CD14-positive monocyte (primary cell): ENCODE results near the gene ASH1L. TPM values are rescaled to one million over a fixed set of nuclear protein-coding genes. Genes with fewer than 3 reads are reported as not detected.
A peak's percentile ranks its signal among the peaks of the same experiment; 100 is the strongest.

Source experiments
- DNase-seq, 3 donors: peaks; one replicate each; pipeline ENCODE4 v3.0.0-alpha.2; 2011 to 2022
- H2AFZ ChIP-seq: 2 replicates; pipeline ENCODE4 v1.6.0; 2012; ENCODE audit warnings: mild to moderate bottlenecking, low read depth, low read length, inconsistent platforms; ENCODE audit not compliant: insufficient read depth, poor library complexity, severe bottlenecking
- H3K27ac ChIP-seq, 2 donors: 1 replicate in 1 of 2; 2 replicates in 1 of 2; pipeline ENCODE4 v1.5.1; 2012 to 2013; ENCODE audit warnings: low read length in 2 of 2, control low read depth in 1 of 2, inconsistent platforms in 1 of 2, low read depth in 1 of 2, mild to moderate bottlenecking in 1 of 2
- H3K27me3 ChIP-seq, 2 donors: one replicate each; pipeline versions ENCODE4 v1.6.0 to v1.6.1; 2011 to 2013; ENCODE audit warnings: low read length in 2 of 2; ENCODE audit not compliant: control insufficient read depth in 2 of 2, insufficient read depth in 2 of 2
- H3K36me3 ChIP-seq, 2 donors: replicated peaks in 1 of 2; 1 replicate in 1 of 2; 2 replicates in 1 of 2; pipeline versions ENCODE4 v1.5.1 to v1.6.1; 2012 to 2013; ENCODE audit warnings: low read length in 2 of 2, control low read depth in 1 of 2, inconsistent platforms in 1 of 2, mild to moderate bottlenecking in 1 of 2; ENCODE audit not compliant: insufficient read depth in 2 of 2, control insufficient read depth in 1 of 2
- H3K4me1 ChIP-seq, 2 donors: 1 replicate in 1 of 2; 2 replicates in 1 of 2; pipeline versions ENCODE4 v1.5.1 to v1.6.1; 2012 to 2013; ENCODE audit warnings: low read length in 2 of 2, control low read depth in 1 of 2, inconsistent platforms in 1 of 2, mild to moderate bottlenecking in 1 of 2, moderate library complexity in 1 of 2; ENCODE audit not compliant: insufficient read depth in 2 of 2, control insufficient read depth in 1 of 2
- H3K4me2 ChIP-seq: replicated peaks from 2 replicates; pipeline ENCODE3; 2012; ENCODE audit warnings: low read length, moderate library complexity, mild to moderate bottlenecking; ENCODE audit not compliant: poor library complexity, severe bottlenecking; ENCODE audit errors: extremely low read depth
- H3K4me3 ChIP-seq, 3 experiments: fragments of 200-600 bp in 1 of 3; sonication (generic) in 1 of 3; replicated peaks in 1 of 3; 1 replicate in 2 of 3; 2 replicates in 1 of 3; pipeline ENCODE4 v1.5.1; 2011 to 2013; ENCODE audit warnings: low read length in 3 of 3, mild to moderate bottlenecking in 3 of 3, control low read depth in 2 of 3, low read depth in 2 of 3, inconsistent platforms in 1 of 3, moderate library complexity in 1 of 3
- H3K79me2 ChIP-seq: 2 replicates; pipeline ENCODE4 v1.6.0; 2012; ENCODE audit warnings: mild to moderate bottlenecking, control low read depth, inconsistent platforms, low read length, moderate library complexity; ENCODE audit not compliant: insufficient read depth
- H3K9ac ChIP-seq: 2 replicates; pipeline ENCODE4 v1.6.0; 2017; ENCODE audit warnings: low read length, mild to moderate bottlenecking; ENCODE audit not compliant: insufficient read depth, poor library complexity, severe bottlenecking
- H3K9me3 ChIP-seq, 2 donors: replicated peaks in 1 of 2; 1 replicate in 1 of 2; 2 replicates in 1 of 2; pipeline versions ENCODE4 v1.5.1 to v1.6.1; 2012 to 2013; ENCODE audit warnings: low read length in 2 of 2, control low read depth in 1 of 2; ENCODE audit not compliant: control insufficient read depth in 1 of 2, insufficient read depth in 1 of 2
- H4K20me1 ChIP-seq: 2 replicates; pipeline ENCODE4 v1.6.0; 2012; ENCODE audit warnings: mild to moderate bottlenecking, low read length, control low read depth, moderate library complexity; ENCODE audit not compliant: insufficient read depth
- H3K27ac Mint-ChIP-seq, 7 donors: one replicate each; pipeline ENCODE4 v1.8.0; 2020; ENCODE audit warnings: mild to moderate bottlenecking in 7 of 7, mixed read lengths in 7 of 7, moderate library complexity in 6 of 7, inconsistent platforms in 2 of 7
- H3K27me3 Mint-ChIP-seq, 3 donors: one replicate each; pipeline ENCODE4 v1.8.0; 2021 to 2022; ENCODE audit warnings: low read depth in 3 of 3, mild to moderate bottlenecking in 3 of 3, mixed read lengths in 3 of 3, moderate library complexity in 3 of 3, inconsistent platforms in 1 of 3
- H3K36me3 Mint-ChIP-seq, 2 donors: one replicate each; pipeline ENCODE4 v1.8.0; 2020; ENCODE audit warnings: mixed read lengths in 2 of 2, inconsistent platforms in 1 of 2, mild to moderate bottlenecking in 1 of 2
- H3K4me1 Mint-ChIP-seq: one replicate; pipeline ENCODE4 v1.8.0; 2020; ENCODE audit warnings: mild to moderate bottlenecking, mixed read lengths
- H3K4me3 Mint-ChIP-seq, 2 donors: one replicate each; pipeline ENCODE4 v1.8.0; 2020; ENCODE audit warnings: mild to moderate bottlenecking in 2 of 2, mixed read lengths in 2 of 2, moderate library complexity in 1 of 2
- H3K9me3 Mint-ChIP-seq, 7 donors: one replicate each; pipeline ENCODE4 v1.8.0; 2020 to 2022; ENCODE audit warnings: mixed read lengths in 7 of 7, mild to moderate bottlenecking in 6 of 7, moderate library complexity in 6 of 7, inconsistent platforms in 2 of 7
- CTCF ChIP-seq: fragments of 200-600 bp; IDR thresholded peaks from one replicate; pipeline ENCODE4 v1.8.0; 2022; ENCODE audit warnings: antibody characterized with exemption, mild to moderate bottlenecking
- WGBS: methylation state at CpG from one replicate; pipeline ENCODE4 v1.1.5; 2013; ENCODE audit warnings: missing lambda C conversion rate; ENCODE audit not compliant: insufficient coverage; 5-methylcytosine and 5-hydroxymethylcytosine counted together
- intact Hi-C, 2 donors: fragments of 100-400 bp; cut with micrococcal nuclease; formaldehyde crosslinking; loops; one replicate each; pipeline versions ENCODE4 v1.15.0 to v1.15.1; 2023
- polyA plus RNA-seq, 3 donors: library from polyadenylated mRNA; depleted of rRNA in 1 of 3; unstranded in 2 of 3; stranded (reverse) in 1 of 3; fragments of 300-500 nt in 2 of 3; fragments of >200 nt in 1 of 3; fragmentation: Illumina TruSeq in 2 of 3; gene quantifications; 1 replicate in 2 of 3; 2 replicates in 1 of 3; pipeline ENCODE4 v1.2.3, GENCODE V29; 2012 to 2021

The ASH1L gene
- polyA plus RNA-seq, 3 donors: 2.7 to 21.5 (median 5.6) TPM

- Mint-ChIP-seq H3K4me3 (no peak overlapping the region), H3K4me1 (peaks cover 29% of the 10 kb centered on the region), H3K36me3 (peaks cover 41 to 57% of the 10 kb centered on the region in 2 donors), H3K27me3 (peaks cover 2 to 5% (median 3%) of the 10 kb centered on the region in 3 donors), H3K27ac (no peak overlapping the region), H3K9me3 (peaks cover 0 to 1% (median 0%) of the 10 kb centered on the region in 7 donors)
- no CpG with 5 or more reads among the region's 3 CpGs for WGBS
- H3K9me3 ChIP-seq: no peaks in the 10 kb centered on the region
- intact Hi-C loops: no loop called here
- no peak overlapping the region for H2AFZ ChIP-seq
- no peak for TF ChIP-seq CTCF
- peaks cover 16 to 27% of the 10 kb centered on the region in 2 donors for H3K4me1 ChIP-seq
- H3K27me3 ChIP-seq: no peaks in the 10 kb centered on the region
- H3K4me3 ChIP-seq: no peak overlapping the region
- no peak for DNase-seq
- peaks cover 2 to 43% of the 10 kb centered on the region in 2 donors for H3K36me3 ChIP-seq
- no peak overlapping the region for H3K4me2 ChIP-seq
- H3K27ac ChIP-seq: no peak overlapping the region
- H3K9ac ChIP-seq: no peak overlapping the region
- peaks cover 10% of the 10 kb centered on the region for H4K20me1 ChIP-seq
- H3K79me2 ChIP-seq: peaks cover 5% of the 10 kb centered on the region
These were observed 245.7 kb downstream of the ASH1L start for GRCh38 chr1:155316922-155317321.

- peaks cover 23% of the 10 kb centered on the region for H3K4me1 Mint-ChIP-seq
- Histone ChIP-seq H3K79me2 (peaks cover 35% of the 10 kb centered on the region), H3K36me3 (peaks cover 2 to 35% of the 10 kb centered on the region in 2 donors), H3K4me2 (no peak overlapping the region), H4K20me1 (no peaks in the 10 kb centered on the region), H3K9me3 (no peaks in the 10 kb centered on the region), H3K4me3 (no peak overlapping the region), H3K9ac (no peak overlapping the region), H3K27me3 (no peaks in the 10 kb centered on the region), H3K27ac (no peak overlapping the region), H3K4me1 (peaks cover 12 to 14% of the 10 kb centered on the region in 2 donors), H2AFZ (no peak overlapping the region)
- no peak for DNase-seq
- 97% methylated on average over 6 of the region's 8 CpGs for WGBS
- H3K36me3 Mint-ChIP-seq: peaks cover 28 to 57% of the 10 kb centered on the region in 2 donors
- H3K9me3 Mint-ChIP-seq: peaks cover 0 to 1% (median 0%) of the 10 kb centered on the region in 7 donors
- peak overlapping the region in 4 of 7 donors; percentile 31 to 69 (median 55) for H3K27ac Mint-ChIP-seq
- H3K27me3 Mint-ChIP-seq: peaks cover 0 to 5% (median 0%) of the 10 kb centered on the region in 3 donors
- intact Hi-C loops: no loop called here
- TF ChIP-seq CTCF: no peak
- no peak overlapping the region for H3K4me3 Mint-ChIP-seq
These were observed 249.3 kb downstream of the ASH1L start for GRCh38 chr1:155313261-155313660.
